Effector CD8-positive, alpha-beta T cell (primary cell): Measurements from ENCODE around the gene MERTK.
"Not testable (repeated sequence)": the region's sequence is repeated elsewhere in the genome, so short reads cannot be mapped to it uniquely, and the experiment has no call there.

Experiments
- DNase-seq: peaks from one replicate; lab custom pipeline; 2025; lab: John Stamatoyannopoulos, UW

Gene MERTK

GRCh38 chr2:111945444-111946293 is 47.3 kb downstream of the MERTK start:
- DNase-seq = no peak

- no peak for DNase-seq
Measured at GRCh38 chr2:111946294-111947114, 48.1 kb downstream of the MERTK start.

- DNase-seq = no peak
Measured at GRCh38 chr2:111947219-111947618, 48.8 kb downstream of the MERTK start.

DNA sequence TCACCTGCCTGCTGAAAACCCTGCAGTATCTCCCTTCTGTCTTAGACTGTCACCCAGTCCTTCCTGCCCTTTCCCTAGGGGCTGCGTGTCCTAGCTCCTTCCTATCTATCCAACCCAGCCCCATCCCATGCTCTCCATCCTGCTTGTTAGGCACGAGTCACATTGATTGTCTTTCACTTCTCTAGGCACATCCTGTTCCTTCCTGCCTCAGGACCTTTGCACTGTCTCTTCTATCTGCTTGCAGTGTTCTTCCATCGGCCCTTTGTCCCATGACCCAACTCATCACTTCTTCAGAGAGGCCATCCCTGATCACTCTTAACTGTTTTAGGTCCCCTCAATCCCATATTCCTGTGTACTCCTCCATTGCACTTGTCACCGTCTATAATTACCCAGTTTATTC is 50.4 kb downstream of the MERTK start:
- DNase-seq = no peak

GRCh38 chr2:111950236-111950635 is 51.8 kb downstream of the MERTK start:
- no peak for DNase-seq

- DNase-seq = no peak
Measured at GRCh38 chr2:111951486-111951885, 53.1 kb downstream of the MERTK start.

DNA sequence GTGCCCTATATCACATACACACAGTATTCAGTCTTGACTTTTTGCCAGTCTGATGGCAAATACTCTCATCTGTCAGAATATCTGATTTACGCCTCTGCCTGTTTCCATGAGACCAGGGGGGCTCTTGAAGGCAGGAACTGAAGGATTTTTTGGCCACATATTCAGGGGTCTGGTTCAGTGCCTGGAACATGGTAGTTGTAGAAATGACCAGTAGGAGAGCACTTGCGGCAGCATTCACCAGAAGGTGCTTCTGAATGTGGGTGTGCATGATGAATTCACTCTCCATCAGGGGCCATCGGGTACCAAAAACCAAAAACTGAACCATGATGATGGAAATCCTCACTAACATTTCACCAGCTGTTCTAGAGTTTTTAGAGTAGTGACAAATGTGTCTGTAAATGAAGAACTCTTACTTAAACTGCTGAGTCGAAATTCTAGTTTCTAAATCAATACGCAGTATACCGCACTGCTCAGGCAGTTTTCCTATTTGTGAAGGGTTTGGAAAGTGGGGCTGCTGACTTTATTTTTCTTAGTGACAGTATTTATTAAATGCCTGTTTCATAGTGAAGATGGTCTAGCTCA is 54.6 kb downstream of the MERTK start:
- no peak for DNase-seq

- no peak for DNase-seq
Measured at GRCh38 chr2:111954602-111955332, 56.4 kb downstream of the MERTK start.

DNA sequence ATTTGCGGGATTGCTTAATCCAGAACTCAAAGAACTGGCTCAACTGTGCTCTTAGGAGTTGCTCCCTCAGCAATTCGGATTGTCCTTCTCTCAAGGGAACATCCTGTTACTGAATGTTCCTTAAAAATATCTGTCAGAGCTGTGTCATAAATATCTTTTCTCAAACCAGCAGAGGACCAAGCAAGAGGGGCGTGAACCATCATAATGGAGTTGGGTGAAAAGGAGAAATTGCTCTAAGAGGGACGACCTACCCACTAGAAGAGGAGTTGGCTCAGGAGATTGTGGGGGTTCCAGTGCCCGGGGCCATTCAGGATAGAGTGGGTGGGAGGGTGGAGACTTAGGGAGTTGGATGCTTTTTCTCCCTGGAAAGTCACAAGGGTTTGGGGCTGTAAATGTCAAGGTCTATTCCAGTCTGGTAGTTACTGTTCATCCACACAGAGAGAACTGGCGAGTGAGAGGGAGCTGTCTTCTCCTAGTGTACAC is 59.5 kb downstream of the MERTK start:
- DNase-seq = no peak

DNA sequence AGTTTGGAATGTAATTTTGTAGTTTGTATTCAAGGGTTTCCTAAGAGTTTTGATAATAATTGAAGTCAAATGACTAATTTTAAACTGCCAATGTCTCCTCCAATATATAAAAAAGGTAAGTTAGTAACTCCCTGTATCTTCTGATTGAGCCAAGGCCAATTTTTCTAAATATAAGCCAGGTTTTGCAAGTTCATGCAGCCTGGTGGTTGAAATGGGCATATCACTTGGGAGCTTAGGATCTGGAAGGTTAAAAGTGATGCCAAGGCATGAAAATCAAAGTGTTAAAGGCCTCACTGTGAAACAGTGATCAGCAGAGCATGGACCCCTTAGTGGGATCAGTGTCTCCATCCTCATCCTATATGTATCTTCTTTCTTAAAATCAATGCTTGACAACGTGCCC is 60.5 kb downstream of the MERTK start:
- DNase-seq = no peak

DNA sequence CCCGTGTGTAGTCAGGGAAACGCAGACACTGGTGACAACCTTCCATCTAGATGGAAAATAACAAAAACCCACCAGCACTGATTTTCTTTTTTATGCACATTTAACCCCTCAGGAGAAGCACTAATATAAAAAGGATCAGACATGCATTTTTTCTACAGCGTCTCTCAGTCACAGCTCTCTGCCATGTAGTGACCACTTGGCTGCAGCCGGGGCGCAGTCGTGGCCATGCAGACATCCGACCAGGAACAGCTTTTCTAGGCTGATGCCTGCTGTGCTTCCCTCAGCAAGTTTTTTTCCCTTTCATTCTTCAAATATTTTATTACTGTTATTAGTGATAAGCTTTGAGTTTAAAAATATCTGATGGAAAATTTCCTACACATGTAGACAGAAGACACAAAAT is 63.3 kb downstream of the MERTK start:
- DNase-seq = no peak

DNA sequence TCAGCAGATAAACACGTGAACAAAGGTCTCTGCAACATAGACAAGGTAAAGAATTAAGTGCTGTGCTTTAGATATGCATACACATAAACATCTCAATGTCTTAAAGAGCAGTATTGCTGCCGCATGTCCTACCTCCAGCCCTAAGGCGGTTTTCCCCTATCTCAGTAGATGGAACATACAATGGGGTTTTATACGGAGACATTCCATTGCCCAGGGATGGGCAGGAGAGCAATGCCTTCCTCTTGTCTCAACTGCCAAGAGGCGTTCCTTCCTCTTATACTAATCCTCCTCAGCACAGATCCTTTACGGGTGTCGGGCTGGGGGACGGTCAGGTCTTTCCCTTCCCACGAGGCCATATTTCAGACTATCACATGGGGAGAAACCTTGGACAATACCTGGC is 64.7 kb downstream of the MERTK start:
- DNase-seq = not testable (repeated sequence)

- DNase-seq = not testable (repeated sequence)
Measured at GRCh38 chr2:111963508-111963907, 65.1 kb downstream of the MERTK start.

GRCh38 chr2:111965062-111965461 is 66.7 kb downstream of the MERTK start:
- DNase-seq = no peak

GRCh38 chr2:111966241-111966640 is 67.8 kb downstream of the MERTK start:
- no peak for DNase-seq

DNA sequence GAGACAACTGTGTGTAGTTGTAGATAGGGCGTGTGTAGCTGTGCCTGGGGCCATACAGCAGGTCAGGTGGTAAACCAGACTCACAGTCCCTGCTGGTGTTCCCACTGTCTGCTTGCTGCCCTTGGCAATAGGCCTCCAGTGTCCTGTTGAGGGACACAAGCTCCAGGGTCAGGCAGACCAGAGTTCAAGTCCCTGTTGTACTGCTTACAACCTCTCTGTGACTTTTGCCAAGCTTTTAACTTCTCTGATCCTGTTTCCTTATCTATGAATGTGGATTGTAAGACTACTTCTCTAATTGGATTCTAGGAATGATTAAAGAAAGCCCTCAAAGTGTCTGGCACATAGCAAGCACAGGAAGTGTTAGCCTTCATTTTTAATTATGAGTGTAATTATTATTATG is 68.6 kb downstream of the MERTK start:
- DNase-seq = no peak

GRCh38 chr2:111970453-111970852 is 72.0 kb downstream of the MERTK start:
- DNase-seq = no peak

DNA sequence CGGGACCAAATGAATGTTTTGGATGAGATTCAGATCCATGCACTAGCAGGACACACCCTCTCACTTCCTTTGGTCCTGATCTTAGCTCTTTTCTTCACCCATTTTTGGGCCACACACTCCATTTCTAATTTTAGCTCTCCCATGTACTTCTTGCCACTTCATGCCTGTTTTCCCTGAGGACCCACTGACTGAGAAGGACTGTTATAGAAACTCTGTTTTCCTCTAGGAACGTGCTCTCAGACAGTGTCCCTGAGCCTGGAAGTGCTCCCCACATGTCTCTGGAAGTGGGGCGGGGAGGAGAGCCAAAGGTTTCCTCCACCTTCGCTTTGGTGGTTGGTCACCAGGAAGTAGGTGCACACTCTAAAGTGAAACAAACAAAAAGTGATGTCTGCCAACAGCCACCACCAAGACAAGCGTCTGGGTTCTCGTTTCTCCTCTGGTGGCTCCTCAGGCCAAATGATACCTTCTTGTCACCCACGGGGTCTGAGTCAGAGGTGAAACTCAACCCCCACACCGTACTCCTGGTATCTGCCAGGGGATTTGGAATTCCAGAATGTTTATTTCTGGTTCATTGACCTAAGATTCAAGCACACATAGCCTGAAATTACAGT is 74.7 kb downstream of the MERTK start:
- DNase-seq = no peak

- DNase-seq = no peak
Measured at GRCh38 chr2:111973701-111974100, 75.3 kb downstream of the MERTK start.

- no peak for DNase-seq
Measured at GRCh38 chr2:111975053-111975552, 76.7 kb downstream of the MERTK start.

GRCh38 chr2:111975819-111976218 is 77.4 kb downstream of the MERTK start:
- DNase-seq = no peak
